Uterus (tissue), 2 donors: ENCODE results near the gene ABL2.

Experiments
- POLR2A ChIP-seq, 2 donors: fragments of 450-650 bp; IDR thresholded peaks; one replicate each; pipeline ENCODE4 v1.6.1; 2016; ENCODE audit warnings: antibody characterized with exemption in 2 of 2, mild to moderate bottlenecking in 1 of 2, moderate library complexity in 1 of 2
- TF ChIP-seq, protein P1 (sequence below), 4 experiments: fragments of 200-600 bp in 2 of 4; fragments of 450-650 bp in 2 of 4; sonication (generic) in 2 of 4; IDR thresholded peaks; one replicate each; pipeline ENCODE4 v1.5.1; 2016 to 2019; ENCODE audit warnings: antibody characterized with exemption in 4 of 4, mild to moderate bottlenecking in 2 of 4, moderate library complexity in 1 of 4

DNA sequence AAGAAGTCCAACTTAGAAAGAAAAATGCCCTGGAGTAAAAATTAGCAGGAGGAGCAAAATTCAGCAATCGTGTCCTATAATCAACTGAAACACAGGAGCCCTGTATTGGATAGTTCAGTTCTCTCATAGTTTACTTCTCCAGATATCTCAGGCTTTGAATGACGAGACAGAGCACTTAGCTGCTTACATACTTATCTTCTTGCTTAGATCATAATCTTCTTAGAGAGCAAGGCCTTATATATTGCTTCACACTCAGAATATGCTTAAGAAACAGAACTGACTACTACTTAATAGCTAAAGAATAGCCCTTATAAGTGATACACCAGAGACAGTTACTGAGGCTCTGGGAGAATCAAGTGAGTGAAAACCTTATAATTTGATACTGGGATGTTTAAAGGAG is 108.7 kb downstream of the ABL2 start:
- TF ChIP-seq, protein P1, sequence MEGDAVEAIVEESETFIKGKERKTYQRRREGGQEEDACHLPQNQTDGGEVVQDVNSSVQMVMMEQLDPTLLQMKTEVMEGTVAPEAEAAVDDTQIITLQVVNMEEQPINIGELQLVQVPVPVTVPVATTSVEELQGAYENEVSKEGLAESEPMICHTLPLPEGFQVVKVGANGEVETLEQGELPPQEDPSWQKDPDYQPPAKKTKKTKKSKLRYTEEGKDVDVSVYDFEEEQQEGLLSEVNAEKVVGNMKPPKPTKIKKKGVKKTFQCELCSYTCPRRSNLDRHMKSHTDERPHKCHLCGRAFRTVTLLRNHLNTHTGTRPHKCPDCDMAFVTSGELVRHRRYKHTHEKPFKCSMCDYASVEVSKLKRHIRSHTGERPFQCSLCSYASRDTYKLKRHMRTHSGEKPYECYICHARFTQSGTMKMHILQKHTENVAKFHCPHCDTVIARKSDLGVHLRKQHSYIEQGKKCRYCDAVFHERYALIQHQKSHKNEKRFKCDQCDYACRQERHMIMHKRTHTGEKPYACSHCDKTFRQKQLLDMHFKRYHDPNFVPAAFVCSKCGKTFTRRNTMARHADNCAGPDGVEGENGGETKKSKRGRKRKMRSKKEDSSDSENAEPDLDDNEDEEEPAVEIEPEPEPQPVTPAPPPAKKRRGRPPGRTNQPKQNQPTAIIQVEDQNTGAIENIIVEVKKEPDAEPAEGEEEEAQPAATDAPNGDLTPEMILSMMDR (IDR thresholded peaks at IDR 0.05), result no peak
- no peak for TF ChIP-seq POLR2A (IDR thresholded peaks at IDR 0.05)
